ENCODE measurements around the gene NYAP1. TPM values are rescaled to one million over a fixed set of nuclear protein-coding genes. Genes with fewer than 3 reads are reported as not detected.
A peak's percentile ranks its signal among the peaks of the same experiment; 100 is the strongest.

The NYAP1 gene
- total and polyA plus RNA-seq, 2 of the 8 experiments (the other 6 are each of a cell fraction or from before 2014, with no cell fraction given) = 1.9 to 4.6 TPM

DNA sequence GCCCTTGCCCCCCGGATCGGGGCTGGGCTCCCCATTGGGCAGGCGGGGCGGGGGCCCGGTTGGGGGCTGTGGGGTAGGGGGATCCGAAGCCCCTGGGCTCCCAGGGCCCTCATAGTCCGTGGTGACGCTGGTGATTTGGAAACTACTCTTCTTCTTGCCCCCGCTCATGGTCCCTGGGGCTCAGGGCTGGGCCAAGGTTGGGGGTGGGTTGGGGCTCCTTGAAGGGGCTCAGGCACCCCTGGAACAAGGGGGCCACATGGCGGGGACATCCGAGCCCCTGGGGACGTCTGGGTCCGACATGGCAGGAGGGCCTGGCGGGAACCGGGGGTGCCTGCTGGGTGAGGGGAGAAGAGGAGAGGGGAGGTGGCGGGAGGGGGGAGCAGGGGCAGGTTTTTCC, 5.9 kb upstream of the NYAP1 start:
- Histone ChIP-seq H3K23ac (ENCODE audit: insufficient read length) (no peak overlapping the region), H4K91ac (replicated peaks; ENCODE audit: insufficient read length, low read length) (no peak overlapping the region), H2BK12ac (ENCODE audit: low read depth, low read length) (no peak overlapping the region), H3K14ac (ENCODE audit: insufficient read length) (no peak overlapping the region), H2AFZ (ENCODE audit: low read length) (no peak overlapping the region), H4K8ac (ENCODE audit: extremely low read depth, insufficient read depth, low read length) (no peak overlapping the region), H3K27me3 (replicated peaks in 1 of 4; ENCODE audit: control insufficient read depth in 3 of 4, extremely low read depth in 1 of 4, insufficient read depth in 3 of 4, low read length in 3 of 4) (no peaks in the 10 kb centered on the region), H3K36me3 (ENCODE audit: control insufficient read depth in 2 of 4, insufficient read depth in 4 of 4, low read length in 3 of 4) (peaks cover 0 to 3% (median 0%) of the 10 kb centered on the region in 4 experiments; a peak in 1 of 8 replicates), H3K27ac (ENCODE audit: low read depth, low read length) (no peak overlapping the region), H4K20me1 (replicated peaks in 1 of 2; ENCODE audit: control insufficient read depth in 1 of 2, insufficient read depth in 2 of 2, low read length in 2 of 2) (no peaks in the 10 kb centered on the region), H3K23me2 (ENCODE audit: low read depth, low read length) (peaks cover 3% of the 10 kb centered on the region; the same call in 1 of the 2 replicates), H3K4me1 (replicated peaks in 1 of 4; ENCODE audit: control insufficient read depth in 3 of 4, insufficient read depth in 4 of 4, low read length in 3 of 4) (peaks cover 0 to 14% (median 7%) of the 10 kb centered on the region in 4 experiments; a peak in 5 of 7 replicates), H3K79me1 (ENCODE audit: low read depth, low read length) (no peaks in the 10 kb centered on the region; the same call in 1 of the 2 replicates), H2BK120ac (replicated peaks; ENCODE audit: low read depth, low read length) (no peak overlapping the region), H3K18ac (ENCODE audit: extremely low read depth, low read length) (no peak overlapping the region; the same call in 1 of the 2 replicates), H4K5ac (ENCODE audit: insufficient read length, low read depth, low read length) (no peak overlapping the region), H3K4me2 (ENCODE audit: insufficient read depth in 1 of 2, low read depth in 2 of 2, low read length in 2 of 2) (peak overlapping the region; percentile 81 to 83), H3K79me2 (ENCODE audit: control insufficient read depth in 1 of 2, insufficient read depth in 2 of 2, low read length in 2 of 2) (no peaks in the 10 kb centered on the region), H2BK15ac (ENCODE audit: low read length) (no peak overlapping the region), H3K4me3 (ENCODE audit: extremely low read depth in 1 of 4, insufficient read depth in 2 of 4, low read depth in 3 of 4, low read length in 4 of 4) (peak overlapping the region; percentile 17 to 86 (median 80); a peak in 6 of 8 replicates), H3K4ac (replicated peaks; ENCODE audit: insufficient read length, low read depth, low read length) (no peak overlapping the region), H3K9ac (replicated peaks in 1 of 4; ENCODE audit: extremely low read depth in 1 of 4, low read depth in 3 of 4, low read length in 3 of 4) (no peak overlapping the region; a peak in 1 of 7 replicates), H3K9me3 (ENCODE audit: insufficient read depth in 2 of 2, low read depth in 1 of 2, low read length in 1 of 2) (no peaks in the 10 kb centered on the region), H2BK5ac (ENCODE audit: low read depth, low read length) (no peak overlapping the region), H3K56ac (replicated peaks; ENCODE audit: insufficient read length, low read depth, low read length) (no peak overlapping the region), H2AK5ac (ENCODE audit: low read depth, low read length) (no peak overlapping the region), H2BK20ac (ENCODE audit: low read length) (no peak overlapping the region)
- DNase-seq (ENCODE audit: low read depth in 1 of 2, low spot score in 2 of 2) = no peak
- no peak for FAIRE-seq
- ChIA-PET POLR2A (ENCODE audit: partially characterized antibody) (interaction anchor here (0.6 to 4.3 kb wide), 8 partner anchors 21 to 171 kb away, joined by 3 to 20 read pairs (median 3); partner anchors contain the start of genes MEPCE, PCOLCE and ZCWPW1), CTCF (ENCODE audit: partially characterized antibody) (interaction anchor here (0.8 to 11.3 kb wide), 16 partner anchors 12 to 316 kb away, joined by 3 to 152 read pairs (median 4); partner anchors contain the start of genes AGFG2, FBXO24, LRCH4 and SPACDR)
- no CpG with 5 or more reads among the region's 16 CpGs for WGBS, 2 experiments (ENCODE audit: extremely low coverage in 1 of 2, insufficient coverage in 1 of 2, insufficient read length in 1 of 2, insufficient replicate concordance in 2 of 2, low coverage in 1 of 2, low lambda C conversion rate in 2 of 2, missing lambda C conversion rate in 1 of 2)
- TF ChIP-seq SUZ12 (IDR thresholded peaks at IDR 0.05; ENCODE audit: low read length) (no peak), BACH1 (IDR thresholded peaks at IDR 0.05; ENCODE audit: low read length) (no peak), KDM4A (IDR thresholded peaks at IDR 0.05; ENCODE audit: low read depth, low read length, severe bottlenecking) (no peak), GABPA (IDR thresholded peaks at IDR 0.05; ENCODE audit: borderline replicate concordance, insufficient read depth, low read length) (no peak), POLR2A (IDR thresholded peaks at IDR 0.05; ENCODE audit: control extremely low read depth in 1 of 2, low read depth in 2 of 2, low read length in 2 of 2) (no peak), ASH2L (IDR thresholded peaks at IDR 0.05; ENCODE audit: low read length) (no peak), TEAD4 (IDR thresholded peaks at IDR 0.05; ENCODE audit: low read depth, low read length) (no peak), SP2 (IDR thresholded peaks at IDR 0.05; ENCODE audit: low read length) (no peak), ZNF274 (IDR thresholded peaks at IDR 0.05; ENCODE audit: borderline replicate concordance, extremely low read depth, low read length) (no peak), MAFK (IDR thresholded peaks at IDR 0.05; ENCODE audit: low read depth, low read length) (no peak), RAD21 (IDR thresholded peaks at IDR 0.05 in 1 of 2, conservative IDR thresholded peaks at IDR 0.05 in 1 of 2; ENCODE audit: low read depth in 2 of 2, low read length in 2 of 2) (no peak), KDM5A (IDR thresholded peaks at IDR 0.05; ENCODE audit: low read length) (no peak)
- TF ChIP-seq, protein P1, sequence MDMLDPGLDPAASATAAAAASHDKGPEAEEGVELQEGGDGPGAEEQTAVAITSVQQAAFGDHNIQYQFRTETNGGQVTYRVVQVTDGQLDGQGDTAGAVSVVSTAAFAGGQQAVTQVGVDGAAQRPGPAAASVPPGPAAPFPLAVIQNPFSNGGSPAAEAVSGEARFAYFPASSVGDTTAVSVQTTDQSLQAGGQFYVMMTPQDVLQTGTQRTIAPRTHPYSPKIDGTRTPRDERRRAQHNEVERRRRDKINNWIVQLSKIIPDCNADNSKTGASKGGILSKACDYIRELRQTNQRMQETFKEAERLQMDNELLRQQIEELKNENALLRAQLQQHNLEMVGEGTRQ (IDR thresholded peaks at IDR 0.05; ENCODE audit: low read length) = no peak

Measured in H1 (cell line).